Renal cortex interstitium (tissue), 11 donors: ENCODE results near the gene AHSP. TPM values are rescaled to one million over a fixed set of nuclear protein-coding genes. Genes with fewer than 3 reads are reported as not detected.
"Not testable (repeated sequence)": the region's sequence is repeated elsewhere in the genome, so short reads cannot be mapped to it uniquely, and the experiment has no call there.

Experiments used
- DNase-seq, 11 donors: peaks; one replicate each; pipeline ENCODE4 v3.0.0-alpha.2; 2013; ENCODE audit warnings: low read depth in 9 of 11, low spot score in 4 of 11; ENCODE audit errors: extremely low read depth in 1 of 11
- polyA plus RNA-seq, 3 donors: library from polyadenylated mRNA; unstranded; fragments of 120-200 nt; gene quantifications; one replicate each; pipeline ENCODE4 v1.2.1, GENCODE V29; 2013; ENCODE audit not compliant: insufficient read length in 3 of 3

Gene AHSP
- polyA plus RNA-seq, 3 donors = 3.8 to 13.4 (median 5.5) TPM

DNA sequence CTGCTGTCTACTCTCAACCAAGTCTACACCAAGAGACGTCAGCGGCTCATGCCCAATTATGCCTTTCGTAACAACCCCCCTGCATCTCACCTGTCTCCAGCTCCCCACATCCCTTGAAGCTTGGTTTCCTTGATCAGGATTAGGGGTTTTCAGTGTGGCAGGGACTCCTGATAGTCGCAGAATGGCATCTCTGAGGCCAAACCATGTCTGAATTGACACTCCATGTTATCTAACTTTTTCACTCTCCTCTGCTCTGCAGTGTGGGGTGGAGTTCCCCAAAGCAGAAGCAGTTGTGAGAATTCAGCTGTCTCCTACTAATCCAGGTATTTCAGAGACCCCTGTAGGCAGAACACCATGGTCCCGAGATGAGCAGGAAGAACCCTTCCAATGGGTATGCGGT lies 5.6 kb upstream of the AHSP start:
- no peak for DNase-seq

DNA sequence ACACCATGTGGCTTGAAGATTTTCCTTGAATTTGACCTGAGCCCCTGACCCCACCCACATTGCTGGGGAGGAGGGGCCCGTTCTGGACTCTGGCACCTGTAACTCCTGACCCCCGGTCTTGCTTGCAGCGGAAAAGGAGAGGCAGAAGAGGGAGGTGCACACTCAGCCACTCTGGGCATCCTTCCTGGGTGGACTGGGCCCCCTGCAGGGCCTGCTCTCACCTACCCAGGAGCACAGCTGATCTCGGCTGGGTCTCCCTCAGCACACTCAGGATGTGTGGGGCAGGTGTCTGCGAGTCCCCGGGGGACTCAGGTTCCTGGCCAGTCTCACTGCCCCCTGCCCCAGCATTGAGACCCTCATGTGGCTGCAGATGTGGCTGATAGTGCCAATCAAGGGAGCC lies 3.9 kb upstream of the AHSP start:
- not testable (repeated sequence) for DNase-seq

DNA sequence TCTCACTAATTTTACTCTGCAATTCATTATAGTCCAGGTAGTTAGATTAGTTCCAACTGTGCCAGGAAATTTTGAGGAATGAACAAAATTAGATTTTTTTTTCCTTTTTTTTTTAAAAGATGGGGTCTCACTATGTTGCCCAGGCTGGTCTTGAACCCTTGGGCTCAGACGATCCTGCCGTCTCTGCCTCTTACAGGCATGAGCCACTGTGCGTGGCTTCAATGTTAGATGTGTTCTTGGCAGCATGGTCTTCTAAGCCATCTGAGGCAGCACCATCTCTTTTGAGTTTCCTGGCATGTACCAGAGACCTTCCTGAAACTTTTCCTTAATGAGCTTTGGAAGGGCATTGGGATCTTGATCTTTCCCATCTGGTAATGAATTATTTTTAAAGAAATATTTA lies 2.6 kb upstream of the AHSP start:
- DNase-seq = no peak

DNA sequence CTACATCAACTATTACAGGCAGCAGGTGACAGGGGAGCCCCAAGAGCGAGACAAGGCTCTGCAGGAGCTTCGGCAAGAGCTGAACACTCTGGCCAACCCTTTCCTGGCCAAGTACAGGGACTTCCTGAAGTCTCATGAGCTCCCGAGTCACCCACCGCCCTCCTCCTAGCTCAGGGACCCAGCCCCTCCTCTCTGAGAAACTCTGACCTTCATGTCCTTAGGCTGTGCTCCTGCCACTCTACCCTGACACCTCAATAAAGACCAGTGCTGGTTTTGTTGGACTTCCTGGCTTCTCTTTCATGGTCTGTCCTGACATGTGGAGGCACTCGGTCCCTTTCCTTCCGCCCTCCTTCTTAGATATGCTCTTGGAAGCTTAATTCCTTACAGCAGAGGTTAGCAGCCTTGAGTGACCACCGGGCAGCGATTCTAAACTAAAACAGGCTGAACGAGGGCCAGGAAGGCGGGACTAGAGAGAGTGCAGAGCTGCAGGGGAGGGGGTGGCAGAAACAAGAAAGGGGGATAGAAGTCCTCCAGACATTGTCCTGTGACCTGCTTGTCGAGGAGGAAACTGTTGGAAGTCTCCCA lies 915 bp downstream of the AHSP start:
- no peak for DNase-seq

DNA sequence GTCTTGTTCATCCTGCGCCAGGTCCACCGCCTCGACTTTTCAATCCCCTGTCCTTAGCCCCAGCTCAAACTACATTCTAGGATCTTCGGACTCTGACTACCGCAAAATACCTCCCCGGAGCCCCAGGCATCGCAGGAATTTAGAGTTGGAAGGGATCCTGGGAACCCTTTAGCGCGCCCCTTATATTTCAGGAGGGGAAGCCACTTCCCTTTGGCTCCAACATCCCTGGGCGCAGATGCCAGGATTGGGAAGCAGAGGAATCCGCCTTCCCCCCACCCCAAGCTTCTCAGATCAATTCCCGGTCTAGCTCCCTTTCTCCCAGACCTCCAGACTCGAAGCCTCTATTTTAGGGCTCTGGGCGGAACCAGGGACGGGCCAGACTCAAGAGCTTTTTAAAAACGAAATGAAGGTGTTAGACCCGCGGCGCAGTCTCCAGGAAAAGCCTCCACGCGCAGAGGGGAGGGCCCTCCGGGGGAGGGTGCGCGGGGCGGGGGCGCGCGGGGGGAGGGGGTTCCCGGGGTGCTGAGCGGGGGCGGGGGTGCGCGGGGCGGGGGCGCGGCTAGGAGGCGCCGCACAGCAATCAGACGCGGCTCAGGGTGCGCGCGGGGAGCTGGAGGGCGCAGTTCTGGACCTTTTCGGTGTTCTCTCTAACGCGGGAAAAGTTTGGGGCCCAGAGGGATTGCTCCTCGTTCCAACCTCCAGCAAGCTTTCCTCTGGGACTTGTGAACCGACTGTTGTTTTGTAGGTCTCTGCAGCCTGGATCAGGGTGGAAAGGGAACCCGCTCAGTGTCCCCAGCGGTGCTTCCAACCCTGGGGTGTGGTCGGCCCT lies 1.6 kb downstream of the AHSP start:
- no peak for DNase-seq

DNA sequence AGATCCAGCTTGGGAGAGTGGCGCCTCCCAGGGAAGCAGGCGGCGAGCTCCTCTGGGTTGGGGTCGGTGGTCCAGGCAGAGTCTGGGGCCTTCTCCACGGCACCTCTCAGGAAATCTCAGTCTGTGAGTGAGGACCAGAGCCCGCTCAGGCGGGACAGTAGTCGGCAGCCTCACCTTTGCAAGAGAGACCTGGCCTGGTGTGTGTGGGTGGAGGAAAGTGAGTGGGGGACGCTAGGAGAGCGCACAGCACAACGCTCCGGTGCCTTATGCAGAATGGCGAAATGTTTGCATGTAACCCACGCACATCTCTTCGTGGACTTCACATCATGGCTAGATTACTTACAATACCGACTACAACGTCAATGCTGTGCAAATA lies 2.2 kb downstream of the AHSP start:
- DNase-seq = no peak

DNA sequence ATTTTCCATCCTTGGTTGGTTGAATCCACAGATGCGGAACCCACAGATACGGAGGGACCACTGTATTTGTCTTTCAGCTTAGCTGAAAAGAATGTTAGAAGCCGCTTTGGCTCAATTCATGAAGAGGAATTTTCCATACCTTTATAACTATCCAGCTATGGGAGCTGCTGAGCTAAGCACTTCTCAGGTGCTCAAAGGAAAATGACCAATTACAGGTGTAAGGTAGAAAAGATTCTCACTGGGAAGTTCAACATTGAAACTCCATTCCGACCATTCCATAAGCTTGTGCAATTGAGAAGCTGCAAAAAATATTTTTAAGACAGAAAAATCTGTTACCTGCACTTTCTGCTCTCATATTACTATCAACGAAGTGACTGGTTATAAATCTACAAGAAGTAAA lies 2.7 kb downstream of the AHSP start:
- no peak for DNase-seq

DNA sequence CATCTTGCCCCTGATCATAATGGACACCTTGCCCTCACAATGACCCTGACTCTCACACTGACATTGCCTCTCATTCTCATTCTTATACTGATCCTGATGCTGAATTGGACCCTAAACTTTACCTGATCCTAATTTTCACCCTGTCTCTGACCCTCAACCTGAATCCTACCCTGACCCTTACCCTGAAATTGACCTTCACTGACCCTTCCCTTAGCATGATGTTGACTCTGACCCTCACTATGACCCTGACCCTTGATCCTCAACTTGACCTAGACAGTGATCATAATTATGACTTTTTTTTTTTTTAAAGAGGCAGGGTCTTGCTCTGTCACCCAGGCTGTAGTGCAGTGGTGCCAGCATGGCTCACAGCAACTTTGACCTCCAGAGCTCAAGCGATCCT lies 3.4 kb downstream of the AHSP start:
- no peak for DNase-seq

DNA sequence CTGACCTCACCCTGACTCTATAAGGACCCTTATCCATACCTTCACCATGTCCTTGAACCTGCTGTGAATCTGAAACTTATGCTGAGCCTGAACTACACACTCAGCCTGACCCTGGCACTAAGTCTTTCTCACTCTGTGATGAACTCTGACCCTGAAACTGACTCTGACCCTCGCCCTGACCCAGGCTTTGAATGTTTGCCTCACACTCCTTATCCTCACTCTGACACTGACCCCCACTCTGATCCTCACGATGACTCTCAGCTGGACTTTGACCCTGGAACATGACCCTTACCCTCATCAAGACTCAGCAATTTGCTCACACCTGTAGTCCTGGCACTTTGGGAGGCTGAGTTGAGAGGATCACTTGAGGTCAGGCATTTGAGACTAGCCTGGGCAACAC lies 4.4 kb downstream of the AHSP start:
- no peak for DNase-seq

DNA sequence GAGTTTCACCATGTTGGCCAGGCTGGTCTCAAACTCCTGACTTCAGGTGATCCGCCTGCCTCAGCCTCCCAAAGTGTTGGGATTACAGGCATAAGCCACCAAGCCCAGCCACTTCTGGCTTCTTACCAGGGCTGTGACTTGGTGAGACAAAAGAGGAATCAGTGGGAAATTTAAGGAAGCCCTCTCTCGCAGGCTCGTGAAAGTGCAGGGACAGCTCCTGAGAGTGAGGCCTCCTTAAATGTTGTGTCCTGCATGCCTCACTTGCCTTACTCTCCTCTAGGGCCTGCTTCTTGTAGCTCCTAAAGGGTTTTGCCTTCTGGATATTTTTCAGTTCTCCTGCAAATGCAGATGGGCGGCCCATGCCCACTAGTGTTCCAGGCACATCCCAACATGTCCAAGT lies 5.2 kb downstream of the AHSP start:
- DNase-seq = no peak

DNA sequence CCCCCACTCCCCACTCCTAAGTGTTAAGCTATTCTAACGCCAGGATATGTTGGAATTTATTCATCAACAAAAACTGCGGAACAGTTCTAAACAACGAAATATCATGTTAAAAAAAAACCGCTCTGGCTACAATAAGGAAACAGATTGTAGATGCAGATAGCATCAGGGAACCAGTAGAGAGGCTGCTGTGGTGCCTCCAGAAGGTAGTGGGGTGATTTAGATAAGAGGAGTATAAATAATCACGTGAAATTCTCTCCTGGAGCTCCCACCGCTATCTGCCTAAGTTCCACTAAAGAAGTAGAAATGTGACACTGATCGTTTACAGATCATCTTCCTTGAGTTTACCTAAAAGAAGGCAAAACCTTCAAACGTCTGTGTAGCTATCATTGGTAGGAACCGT lies 8.0 kb downstream of the AHSP start:
- no peak for DNase-seq

DNA sequence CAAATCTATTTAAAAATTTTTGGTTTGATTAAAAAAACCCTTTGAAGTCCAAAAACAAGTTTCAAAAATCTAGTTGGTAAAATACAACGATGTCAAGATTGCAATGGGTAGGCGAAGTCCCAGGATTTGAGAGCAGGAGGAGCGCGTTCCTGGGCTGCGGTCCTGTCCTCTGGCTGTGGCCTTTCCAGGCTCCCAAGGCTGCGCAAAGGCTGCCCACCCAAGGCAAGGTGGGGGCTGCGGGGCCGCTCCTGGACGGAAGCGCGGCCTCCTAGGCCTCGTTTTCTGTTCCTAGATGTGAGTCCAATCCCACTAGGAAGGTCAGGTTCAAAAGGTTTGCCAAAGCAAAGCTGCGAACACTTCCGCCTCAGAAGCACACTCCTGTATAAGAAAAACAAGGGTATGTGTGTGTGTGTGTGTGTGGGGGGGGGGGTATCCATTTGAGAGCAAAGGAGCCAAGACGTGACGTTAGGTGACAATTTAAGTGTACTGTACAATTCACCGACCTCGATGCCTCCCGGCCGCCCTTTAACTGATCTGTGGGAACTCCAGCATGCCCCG lies 9.2 kb downstream of the AHSP start:
- DNase-seq = no peak

DNA sequence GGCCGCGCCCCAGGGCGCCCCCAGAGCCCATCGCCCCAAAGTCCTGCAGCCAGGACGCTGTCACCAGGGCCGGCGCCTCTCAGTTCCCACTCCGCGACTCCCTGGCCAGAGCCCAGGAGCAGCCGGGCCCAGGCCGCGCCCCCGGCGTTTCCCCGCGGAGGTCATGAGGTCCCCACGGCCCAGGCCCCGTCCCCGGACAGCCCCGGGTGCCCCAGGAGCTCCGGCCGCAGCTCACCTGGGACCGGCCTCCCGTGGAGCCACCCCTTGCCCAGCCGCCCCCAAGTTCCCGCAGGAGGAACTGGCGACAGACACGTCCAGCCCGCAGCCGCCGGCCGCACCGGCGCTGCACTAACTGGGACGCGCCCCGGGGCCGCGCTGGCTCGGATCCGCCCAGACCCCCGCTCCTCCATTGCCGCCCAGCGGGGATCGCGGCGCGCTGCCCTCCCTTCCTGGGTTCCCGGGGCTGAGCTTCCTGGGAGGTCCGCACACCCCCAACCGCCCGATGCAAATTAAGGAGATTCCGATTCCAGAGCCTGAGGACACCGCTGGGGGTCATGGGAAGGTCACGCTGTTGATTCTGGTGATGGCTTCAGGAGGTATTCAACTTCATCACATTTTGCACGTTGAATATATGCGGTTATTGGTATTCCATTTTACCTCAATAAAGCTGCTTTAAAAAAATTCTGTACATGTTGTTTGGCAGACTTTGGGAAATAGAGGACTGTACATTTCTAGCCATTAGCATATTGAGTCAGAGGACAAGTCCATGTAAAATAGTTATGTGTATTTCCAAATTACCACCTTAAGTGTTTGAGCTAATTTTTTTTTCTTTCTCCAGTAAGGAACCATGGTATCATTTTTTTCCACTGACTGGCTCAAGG lies 9.9 kb downstream of the AHSP start:
- peak in 3 of 11 donors; percentile 17 to 35 (median 33) for DNase-seq

DNA sequence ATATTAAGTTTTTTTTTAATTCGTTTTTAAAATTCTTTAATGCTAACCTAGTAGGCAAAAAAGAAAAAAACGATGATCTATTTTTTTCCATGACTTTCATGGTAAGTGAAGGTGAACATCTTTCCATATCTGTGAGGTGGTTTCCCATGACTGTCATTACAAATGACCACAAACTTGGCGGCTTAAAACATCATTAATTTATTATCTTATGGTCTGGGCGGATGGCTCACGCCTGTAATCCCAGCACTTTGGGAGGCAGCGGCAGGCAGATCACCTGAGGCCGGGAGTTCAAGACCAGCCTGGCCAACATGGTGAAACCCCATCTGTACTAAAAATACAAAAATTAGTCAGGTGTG lies 10.5 kb downstream of the AHSP start:
- DNase-seq = not testable (repeated sequence)

DNA sequence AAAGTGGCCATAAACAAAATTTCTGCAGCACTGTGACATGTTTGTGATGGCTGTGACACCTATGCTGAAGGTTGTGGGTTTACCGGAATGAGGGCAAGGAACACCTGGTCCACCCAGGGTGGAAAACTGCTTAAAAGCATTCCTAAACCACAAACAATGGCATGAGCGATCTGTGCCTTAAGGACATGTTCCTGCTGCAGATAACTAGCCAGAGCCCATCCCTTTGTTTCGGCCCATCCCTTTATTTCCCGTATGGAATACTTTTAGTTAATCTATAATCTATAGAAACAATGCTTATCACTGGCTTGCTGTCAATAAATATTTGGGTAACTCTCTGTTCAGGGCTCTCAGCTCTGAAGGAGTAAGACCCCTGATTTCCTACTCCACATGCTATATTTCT lies 12.1 kb downstream of the AHSP start:
- not testable (repeated sequence) for DNase-seq

DNA sequence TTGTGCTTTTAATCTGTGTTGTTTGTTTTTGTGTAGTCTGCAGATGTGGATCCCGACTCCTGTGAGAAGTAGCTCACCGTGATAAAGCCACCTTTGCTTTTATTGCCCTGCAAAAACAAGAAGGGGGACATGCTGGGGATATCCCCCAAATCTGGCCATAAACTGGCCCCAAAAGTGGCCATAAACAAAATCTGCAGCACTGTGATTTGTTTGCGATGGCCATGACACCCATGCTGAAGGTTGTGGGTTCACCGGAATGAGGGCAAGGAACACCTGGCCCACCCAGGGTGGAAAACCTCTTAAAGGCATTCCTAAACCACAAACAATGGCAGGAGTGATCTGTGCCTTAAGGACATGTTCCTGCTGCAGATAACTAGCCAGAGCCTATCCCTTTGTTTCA lies 15.1 kb downstream of the AHSP start:
- DNase-seq = no peak

DNA sequence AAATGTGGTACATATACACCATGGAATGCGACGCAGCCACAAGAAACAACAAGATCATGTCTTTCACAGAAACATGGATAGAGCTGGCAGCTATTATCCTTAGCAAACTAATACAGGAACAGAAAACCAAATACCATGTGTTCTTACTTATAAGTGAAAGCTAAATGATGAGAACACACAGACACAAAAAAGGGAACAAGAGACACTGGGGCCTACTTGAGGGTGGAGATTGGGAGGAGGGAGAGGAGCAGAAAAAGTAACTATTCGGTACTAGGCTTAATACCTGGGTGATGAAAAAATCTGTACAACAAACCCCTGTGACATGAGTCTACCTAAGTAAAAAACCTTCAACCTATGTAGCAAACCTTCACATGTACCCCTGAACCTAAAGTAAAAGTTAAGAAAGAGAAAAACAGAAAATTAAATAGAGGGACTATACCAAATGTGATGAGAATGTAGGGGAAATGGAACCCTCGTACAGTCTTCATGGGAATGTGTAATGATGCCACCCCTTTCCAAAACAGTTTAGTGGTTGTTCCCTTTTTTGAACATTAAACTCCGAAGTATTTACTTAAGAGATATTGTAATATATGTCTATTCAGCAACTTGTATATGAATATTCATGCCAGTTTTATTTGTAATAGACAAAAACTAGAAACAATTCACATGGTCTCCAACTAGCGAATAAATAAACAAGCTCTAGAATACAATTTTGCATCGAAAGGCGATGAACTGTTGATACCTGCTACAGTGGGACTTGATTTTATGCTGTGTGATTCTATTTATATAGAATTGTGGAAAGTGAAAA lies 33.9 kb downstream of the AHSP start:
- no peak for DNase-seq

DNA sequence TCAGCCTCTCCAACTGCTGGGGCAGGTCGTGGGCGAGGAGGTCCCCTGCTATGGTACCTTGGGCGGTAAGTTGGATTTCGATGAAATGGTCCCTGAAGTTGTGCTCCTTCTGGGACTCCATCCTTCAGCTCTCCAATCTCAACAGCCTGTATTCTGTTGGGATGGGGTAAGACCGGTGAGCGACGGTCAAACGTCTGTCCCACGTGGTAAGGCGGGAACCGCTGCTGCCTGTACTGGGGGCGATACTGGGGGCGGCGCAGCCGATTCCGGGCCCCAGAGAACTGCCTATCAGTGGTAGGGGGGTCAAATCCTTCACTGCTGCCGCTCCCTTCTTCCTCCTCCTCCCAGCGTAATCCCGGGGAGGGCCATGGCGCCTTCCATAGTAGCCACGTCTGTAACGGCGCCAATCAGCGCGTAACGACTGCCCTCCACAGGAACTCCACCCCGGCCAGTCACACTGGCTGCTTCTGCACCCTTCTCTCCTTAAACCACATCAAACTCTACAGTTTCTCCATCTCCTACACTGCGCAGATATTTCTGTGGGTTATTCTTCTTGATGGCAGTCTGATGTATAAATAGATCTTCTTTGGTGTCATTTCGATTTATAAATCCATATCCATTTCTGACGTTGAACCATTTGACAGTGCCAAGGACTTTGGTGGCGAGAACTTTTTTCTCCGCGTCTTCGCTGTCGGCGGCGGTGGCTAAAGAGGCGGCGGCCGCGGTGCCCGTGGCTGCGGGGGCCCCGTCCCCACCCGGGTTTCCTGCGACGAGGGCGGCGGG lies 41.1 kb downstream of the AHSP start:
- peak in 4 of 11 donors; percentile 7 to 22 (median 11) for DNase-seq
